HepG2 (cell line): Measurements from ENCODE around the gene NARF. TPM values are rescaled to one million over a fixed set of nuclear protein-coding genes. Genes with fewer than 3 reads are reported as not detected.

ENCODE experiments used
- FLYWCH1 ChIP-seq: sonication (generic); formaldehyde crosslinking; IDR thresholded peaks from 2 replicates; pipeline ENCODE4 v1.8.1; 2023; ENCODE audit warnings: mild to moderate bottlenecking, missing genetic modification reagents
- HES4 ChIP-seq: sonication (generic); formaldehyde crosslinking; IDR thresholded peaks from 2 replicates; pipeline ENCODE4 v1.9.0; 2021; ENCODE audit warnings: mild to moderate bottlenecking, missing genetic modification reagents, borderline replicate concordance
- KLF9 ChIP-seq: IDR thresholded peaks from 2 replicates; pipeline ENCODE4 v1.6.1; 2016; ENCODE audit warnings: low read depth
- NR2C2 ChIP-seq: sonication (generic); formaldehyde crosslinking; IDR thresholded peaks from 2 replicates; pipeline ENCODE4 v1.4.0; 2020; ENCODE audit warnings: missing genetic modification reagents, mild to moderate bottlenecking, moderate library complexity, borderline replicate concordance
- PHF20 ChIP-seq: sonication (generic); formaldehyde crosslinking; IDR thresholded peaks from 2 replicates; pipeline ENCODE4 v1.5.0; 2020; ENCODE audit warnings: mild to moderate bottlenecking, missing genetic modification reagents
- SAP130 ChIP-seq: IDR thresholded peaks from 2 replicates; pipeline ENCODE4 v1.6.1; 2016; ENCODE audit warnings: low read depth
- ZIK1 ChIP-seq: sonication (generic); formaldehyde crosslinking; IDR thresholded peaks from 2 replicates; pipeline ENCODE4 v1.5.0; 2020; ENCODE audit warnings: mild to moderate bottlenecking, low read depth, missing genetic modification reagents, borderline replicate concordance
- ZNF207 ChIP-seq: fragments of 450-650 bp; IDR thresholded peaks from 2 replicates; pipeline ENCODE4 v1.6.1; 2016; ENCODE audit warnings: antibody characterized with exemption, borderline replicate concordance
- ZNF329 ChIP-seq: sonication (generic); formaldehyde crosslinking; IDR thresholded peaks from 2 replicates; pipeline ENCODE4 v1.9.0; 2021; ENCODE audit warnings: low read depth, mild to moderate bottlenecking, missing genetic modification reagents
- ZNF484 ChIP-seq: sonication (generic); formaldehyde crosslinking; IDR thresholded peaks from 2 replicates; pipeline ENCODE4 v1.5.1; 2020; ENCODE audit warnings: mild to moderate bottlenecking, low read depth, missing genetic modification reagents, borderline replicate concordance
- ZNF543 ChIP-seq: sonication (generic); formaldehyde crosslinking; IDR thresholded peaks from 2 replicates; pipeline ENCODE4 v1.4.0; 2020; ENCODE audit warnings: mild to moderate bottlenecking, missing genetic modification reagents
- ZNF547 ChIP-seq: sonication (generic); formaldehyde crosslinking; IDR thresholded peaks from 2 replicates; pipeline ENCODE4 v1.5.1; 2020; ENCODE audit warnings: mild to moderate bottlenecking, missing genetic modification reagents
- ZNF562 ChIP-seq: sonication (generic); formaldehyde crosslinking; IDR thresholded peaks from 2 replicates; pipeline ENCODE4 v1.8.0; 2022; ENCODE audit warnings: missing genetic modification reagents, borderline replicate concordance
- ZNF713 ChIP-seq: sonication (generic); formaldehyde crosslinking; IDR thresholded peaks from 2 replicates; pipeline ENCODE4 v1.4.0; 2020; ENCODE audit warnings: mild to moderate bottlenecking, missing genetic modification reagents
- ZNF839 ChIP-seq: sonication (generic); formaldehyde crosslinking; IDR thresholded peaks from 2 replicates; pipeline ENCODE4 v1.4.0; 2020; ENCODE audit warnings: missing genetic modification reagents, mild to moderate bottlenecking, borderline replicate concordance
- polyA plus RNA-seq, 8 experiments: library from polyadenylated mRNA; depleted of rRNA in 3 of 8; stranded (reverse) in 7 of 8; unstranded in 1 of 8; fragments of >200 nt; fragmentation: Illumina TruSeq in 4 of 8; extraction: Trizol in 4 of 8; gene quantifications; 2 replicates each; pipeline versions ENCODE4 v1.2.1 to v1.2.3, GENCODE V29; 2011 to 2016; ENCODE audit warnings: low read depth in 4 of 8, missing spikeins in 1 of 8, mixed read lengths in 1 of 8; ENCODE audit not compliant: insufficient read depth in 1 of 8
- total RNA-seq, 5 experiments: library from RNA; depleted of rRNA; stranded (reverse); fragments of >200 nt; fragmentation: Illumina TruSeq; extraction: Trizol; gene quantifications; 2 replicates each; pipeline ENCODE4 v1.2.3, GENCODE V29; 2016; ENCODE audit warnings: low read depth in 1 of 5
- TF ChIP-seq, protein P1 (sequence below): IDR thresholded peaks from 2 replicates; pipeline ENCODE4 v1.6.1; 2016; ENCODE audit warnings: low read depth, borderline replicate concordance
- TF ChIP-seq, protein P2 (sequence below): sonication (generic); formaldehyde crosslinking; IDR thresholded peaks from 2 replicates; pipeline ENCODE4 v1.9.0; 2022; ENCODE audit warnings: missing genetic modification reagents, mild to moderate bottlenecking, borderline replicate concordance
- TF ChIP-seq, protein P3 (sequence below): IDR thresholded peaks from 2 replicates; pipeline ENCODE4 v1.6.1; 2016; ENCODE audit warnings: missing biosample characterization, missing genetic modification reagents, low read depth
- TF ChIP-seq, protein P4 (sequence below): sonication (generic); formaldehyde crosslinking; IDR thresholded peaks from 2 replicates; pipeline ENCODE4 v1.4.0; 2020; ENCODE audit warnings: missing genetic modification reagents
- TF ChIP-seq, protein P5 (sequence below): sonication (generic); formaldehyde crosslinking; conservative IDR thresholded peaks from 2 replicates; pipeline ENCODE4 v1.4.0; 2020; ENCODE audit warnings: missing genetic modification reagents

NARF gene
- total and polyA plus RNA-seq, 2 of the 13 experiments (the other 11 are each of a cell fraction or from before 2014, with no cell fraction given) = 61.1 to 144 TPM

DNA sequence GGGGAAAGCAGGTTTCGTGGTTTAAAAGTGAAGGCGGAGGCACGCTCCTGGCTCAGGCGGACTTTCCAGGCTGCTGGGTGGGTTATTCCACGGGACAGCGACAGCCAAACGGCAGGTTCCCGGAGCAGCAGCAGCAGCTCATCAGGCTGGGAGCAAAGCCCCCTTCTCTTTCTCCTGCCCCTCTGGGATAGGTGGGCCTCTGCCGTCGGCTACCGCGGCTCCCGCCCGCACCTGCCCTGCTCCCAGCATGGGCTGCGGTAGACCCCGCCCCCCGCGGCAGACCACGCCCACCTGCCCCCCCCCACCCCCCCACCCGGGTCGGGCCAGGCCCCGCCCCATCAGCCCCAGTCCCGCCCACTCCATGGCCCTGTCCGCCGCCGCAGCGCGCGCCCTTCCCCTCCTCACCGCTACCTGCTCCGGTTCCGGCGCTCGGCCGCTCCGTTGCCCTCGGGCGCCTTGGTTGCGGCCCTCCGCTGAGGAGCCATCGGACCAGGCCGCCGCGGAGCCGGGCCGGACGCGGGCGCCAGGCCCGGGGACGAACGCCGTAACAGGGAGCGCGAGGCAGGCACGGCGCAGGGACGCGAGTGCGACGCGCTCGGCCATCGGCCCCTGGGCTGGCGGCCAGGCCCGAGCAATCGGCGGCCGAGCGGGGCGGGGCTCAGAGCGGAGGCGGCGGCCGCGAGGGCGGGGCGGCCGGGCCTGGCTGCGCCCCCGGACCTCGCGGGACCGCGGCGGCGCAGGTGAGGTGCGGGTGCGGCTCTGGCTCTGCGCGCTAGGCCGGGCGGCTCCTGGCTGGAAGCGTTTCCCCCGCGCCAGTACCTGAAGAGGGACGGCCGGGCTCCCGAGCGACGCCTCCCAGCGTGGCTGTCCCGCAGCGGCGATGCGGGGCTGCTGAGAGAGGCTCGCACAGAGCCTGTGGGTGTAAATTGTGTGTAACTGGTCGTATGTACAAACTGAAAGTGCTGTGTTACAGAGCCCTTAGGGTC, 40.2 kb upstream of the NARF start, which contains the start of the genes HEXD and OGFOD3 (continued):
- peak; percentile 15; the same call in 1 of the 2 replicates for TF ChIP-seq ZNF562 (CRISPR knock-in tag)
- TF ChIP-seq ZNF207 = no peak
- no peak for TF ChIP-seq FLYWCH1 (CRISPR knock-in tag)
- peak; percentile 93 for TF ChIP-seq HES4 (CRISPR knock-in tag)
- TF ChIP-seq KLF9 (CRISPR knock-in tag) = no peak
- TF ChIP-seq ZNF713 (CRISPR knock-in tag) = peak; percentile 83; the same call in 1 of the 2 replicates
- peak; percentile 80; the same call in 1 of the 2 replicates for TF ChIP-seq ZNF547
- TF ChIP-seq, protein P1, sequence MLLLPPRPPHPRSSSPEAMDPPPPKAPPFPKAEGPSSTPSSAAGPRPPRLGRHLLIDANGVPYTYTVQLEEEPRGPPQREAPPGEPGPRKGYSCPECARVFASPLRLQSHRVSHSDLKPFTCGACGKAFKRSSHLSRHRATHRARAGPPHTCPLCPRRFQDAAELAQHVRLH (CRISPR knock-in tag) = peak; percentile 44; the same call in 1 of the 2 replicates
- peak; percentile 70 for TF ChIP-seq NR2C2 (CRISPR knock-in tag)
- TF ChIP-seq ZIK1 (CRISPR knock-in tag) = peak; percentile 90
- peak; percentile 93 for TF ChIP-seq SAP130 (CRISPR knock-in tag)
- no peak for TF ChIP-seq ZNF484 (CRISPR knock-in tag)
- peak; percentile 42; the same call in 1 of the 2 replicates for TF ChIP-seq ZNF329 (CRISPR knock-in tag)
- TF ChIP-seq, protein P2, sequence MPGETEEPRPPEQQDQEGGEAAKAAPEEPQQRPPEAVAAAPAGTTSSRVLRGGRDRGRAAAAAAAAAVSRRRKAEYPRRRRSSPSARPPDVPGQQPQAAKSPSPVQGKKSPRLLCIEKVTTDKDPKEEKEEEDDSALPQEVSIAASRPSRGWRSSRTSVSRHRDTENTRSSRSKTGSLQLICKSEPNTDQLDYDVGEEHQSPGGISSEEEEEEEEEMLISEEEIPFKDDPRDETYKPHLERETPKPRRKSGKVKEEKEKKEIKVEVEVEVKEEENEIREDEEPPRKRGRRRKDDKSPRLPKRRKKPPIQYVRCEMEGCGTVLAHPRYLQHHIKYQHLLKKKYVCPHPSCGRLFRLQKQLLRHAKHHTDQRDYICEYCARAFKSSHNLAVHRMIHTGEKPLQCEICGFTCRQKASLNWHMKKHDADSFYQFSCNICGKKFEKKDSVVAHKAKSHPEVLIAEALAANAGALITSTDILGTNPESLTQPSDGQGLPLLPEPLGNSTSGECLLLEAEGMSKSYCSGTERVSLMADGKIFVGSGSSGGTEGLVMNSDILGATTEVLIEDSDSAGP (CRISPR knock-in tag) = peak; percentile 73
- TF ChIP-seq, protein P3, sequence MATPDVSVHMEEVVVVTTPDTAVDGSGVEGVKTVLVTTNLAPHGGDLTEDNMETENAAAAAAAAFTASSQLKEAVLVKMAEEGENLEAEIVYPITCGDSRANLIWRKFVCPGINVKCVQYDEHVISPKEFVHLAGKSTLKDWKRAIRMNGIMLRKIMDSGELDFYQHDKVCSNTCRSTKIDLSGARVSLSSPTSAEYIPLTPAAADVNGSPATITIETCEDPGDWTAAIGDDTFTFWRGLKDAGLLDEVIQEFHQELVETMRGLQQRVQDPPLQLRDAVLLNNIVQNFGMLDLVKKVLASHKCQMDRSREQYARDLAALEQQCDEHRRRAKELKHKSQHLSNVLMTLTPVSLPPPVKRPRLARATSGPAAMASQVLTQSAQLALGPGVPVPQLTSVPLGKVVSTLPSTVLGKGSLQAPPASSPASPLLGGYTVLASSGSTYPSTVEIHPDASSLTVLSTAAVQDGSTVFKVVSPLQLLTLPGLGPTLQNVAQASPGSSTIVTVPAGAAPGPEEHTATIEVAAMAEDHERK (CRISPR knock-in tag) = peak; percentile 43
- TF ChIP-seq, protein P4, sequence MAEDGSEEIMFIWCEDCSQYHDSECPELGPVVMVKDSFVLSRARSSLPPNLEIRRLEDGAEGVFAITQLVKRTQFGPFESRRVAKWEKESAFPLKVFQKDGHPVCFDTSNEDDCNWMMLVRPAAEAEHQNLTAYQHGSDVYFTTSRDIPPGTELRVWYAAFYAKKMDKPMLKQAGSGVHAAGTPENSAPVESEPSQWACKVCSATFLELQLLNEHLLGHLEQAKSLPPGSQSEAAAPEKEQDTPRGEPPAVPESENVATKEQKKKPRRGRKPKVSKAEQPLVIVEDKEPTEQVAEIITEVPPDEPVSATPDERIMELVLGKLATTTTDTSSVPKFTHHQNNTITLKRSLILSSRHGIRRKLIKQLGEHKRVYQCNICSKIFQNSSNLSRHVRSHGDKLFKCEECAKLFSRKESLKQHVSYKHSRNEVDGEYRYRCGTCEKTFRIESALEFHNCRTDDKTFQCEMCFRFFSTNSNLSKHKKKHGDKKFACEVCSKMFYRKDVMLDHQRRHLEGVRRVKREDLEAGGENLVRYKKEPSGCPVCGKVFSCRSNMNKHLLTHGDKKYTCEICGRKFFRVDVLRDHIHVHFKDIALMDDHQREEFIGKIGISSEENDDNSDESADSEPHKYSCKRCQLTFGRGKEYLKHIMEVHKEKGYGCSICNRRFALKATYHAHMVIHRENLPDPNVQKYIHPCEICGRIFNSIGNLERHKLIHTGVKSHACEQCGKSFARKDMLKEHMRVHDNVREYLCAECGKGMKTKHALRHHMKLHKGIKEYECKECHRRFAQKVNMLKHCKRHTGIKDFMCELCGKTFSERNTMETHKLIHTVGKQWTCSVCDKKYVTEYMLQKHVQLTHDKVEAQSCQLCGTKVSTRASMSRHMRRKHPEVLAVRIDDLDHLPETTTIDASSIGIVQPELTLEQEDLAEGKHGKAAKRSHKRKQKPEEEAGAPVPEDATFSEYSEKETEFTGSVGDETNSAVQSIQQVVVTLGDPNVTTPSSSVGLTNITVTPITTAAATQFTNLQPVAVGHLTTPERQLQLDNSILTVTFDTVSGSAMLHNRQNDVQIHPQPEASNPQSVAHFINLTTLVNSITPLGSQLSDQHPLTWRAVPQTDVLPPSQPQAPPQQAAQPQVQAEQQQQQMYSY (CRISPR knock-in tag) = peak; percentile 61; the same call in 1 of the 2 replicates
- TF ChIP-seq ZNF543 = peak; percentile 47; the same call in 1 of the 2 replicates
- TF ChIP-seq, protein P5, sequence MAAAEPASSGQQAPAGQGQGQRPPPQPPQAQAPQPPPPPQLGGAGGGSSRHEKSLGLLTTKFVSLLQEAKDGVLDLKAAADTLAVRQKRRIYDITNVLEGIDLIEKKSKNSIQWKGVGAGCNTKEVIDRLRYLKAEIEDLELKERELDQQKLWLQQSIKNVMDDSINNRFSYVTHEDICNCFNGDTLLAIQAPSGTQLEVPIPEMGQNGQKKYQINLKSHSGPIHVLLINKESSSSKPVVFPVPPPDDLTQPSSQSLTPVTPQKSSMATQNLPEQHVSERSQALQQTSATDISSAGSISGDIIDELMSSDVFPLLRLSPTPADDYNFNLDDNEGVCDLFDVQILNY (CRISPR knock-in tag) = peak; percentile 74
- 0 out of 2 replicates have a peak, but pooled peaks have one; percentile 32 for TF ChIP-seq ZNF839 (CRISPR knock-in tag)
- peak; percentile 77 for TF ChIP-seq PHF20 (CRISPR knock-in tag)
